GM12878 (cell line): Measurements from ENCODE around the gene DCP1A. TPM values are rescaled to one million over a fixed set of nuclear protein-coding genes. Genes with fewer than 3 reads are reported as not detected.

Experiments
- ASH2L ChIP-seq: fragments of 300-600, 200-600 bp; sonication (generic); IDR thresholded peaks from 2 replicates; pipeline ENCODE4 v1.6.1; 2017; ENCODE audit warnings: low read depth, mild to moderate bottlenecking, borderline replicate concordance
- ATF3 ChIP-seq: IDR thresholded peaks from 2 replicates; pipeline ENCODE4 v1.6.1; 2011; ENCODE audit warnings: low read depth, mild to moderate bottlenecking, low read length, moderate library complexity, borderline replicate concordance; ENCODE audit errors: extremely low read depth
- ATF7 ChIP-seq: fragments of 450-650 bp; IDR thresholded peaks from 2 replicates; pipeline ENCODE4 v1.6.1; 2016; ENCODE audit warnings: low read depth, mild to moderate bottlenecking
- BRCA1 ChIP-seq: IDR thresholded peaks from 2 replicates; pipeline ENCODE4 v1.6.1; 2011; ENCODE audit warnings: low read depth, low read length, improper control_type of control experiment
- CBX5 ChIP-seq: sonication (generic); IDR thresholded peaks from 2 replicates; pipeline ENCODE4 v1.6.1; 2016; ENCODE audit warnings: low read depth, moderate library complexity, mild to moderate bottlenecking, inconsistent platforms
- DPF2 ChIP-seq: fragments of 450-650 bp; IDR thresholded peaks from 2 replicates; pipeline ENCODE4 v1.6.1; 2017; ENCODE audit warnings: mild to moderate bottlenecking
- E2F4 ChIP-seq: IDR thresholded peaks from 2 replicates; pipeline ENCODE4 v1.6.1; 2012; ENCODE audit warnings: low read depth, low read length, improper control_type of control experiment
- FOS ChIP-seq: IDR thresholded peaks from 3 replicates; pipeline ENCODE4 v1.6.1; 2011; ENCODE audit warnings: borderline replicate concordance; ENCODE audit not compliant: insufficient read length; ENCODE audit errors: extremely low read depth
- FOXM1 ChIP-seq: IDR thresholded peaks from 2 replicates; pipeline ENCODE4 v1.6.1; 2012; ENCODE audit warnings: low read depth, mild to moderate bottlenecking, inconsistent platforms, low read length, moderate library complexity
- HDAC2 ChIP-seq: fragments of 200-600 bp; sonication (generic); IDR thresholded peaks from 2 replicates; pipeline ENCODE4 v1.6.1; 2017
- HDGF ChIP-seq: fragments of 450-650 bp; IDR thresholded peaks from 2 replicates; pipeline ENCODE4 v1.6.1; 2016; ENCODE audit warnings: antibody characterized with exemption
- IRF4 ChIP-seq: IDR thresholded peaks from 2 replicates; pipeline ENCODE4 v1.6.1; 2011; ENCODE audit warnings: low read depth, low read length
- JUNB ChIP-seq: IDR thresholded peaks from 2 replicates; pipeline ENCODE4 v1.6.1; 2016; ENCODE audit warnings: antibody characterized with exemption, mild to moderate bottlenecking
- MEF2B ChIP-seq: fragments of 450-650 bp; IDR thresholded peaks from 2 replicates; pipeline ENCODE4 v1.6.1; 2018; ENCODE audit warnings: mild to moderate bottlenecking, moderate library complexity; ENCODE audit not compliant: partially characterized antibody, poor library complexity, severe bottlenecking
- MTA2 ChIP-seq: fragments of 450-650 bp; IDR thresholded peaks from 2 replicates; pipeline ENCODE4 v1.6.1; 2016; ENCODE audit warnings: low read depth, mild to moderate bottlenecking, moderate library complexity
- MYC ChIP-seq: IDR thresholded peaks from 2 replicates; pipeline ENCODE4 v1.6.1; 2011; ENCODE audit warnings: mild to moderate bottlenecking, low read length, moderate library complexity, inconsistent platforms; ENCODE audit not compliant: insufficient read depth, insufficient replicate concordance, insufficient read length, severe bottlenecking
- RBBP5 ChIP-seq: fragments of 200-600 bp; sonication (generic); conservative IDR thresholded peaks from 2 replicates; pipeline ENCODE4 v1.6.1; 2016
- RCOR1 ChIP-seq: conservative IDR thresholded peaks from 2 replicates; pipeline ENCODE4 v1.6.1; 2012; ENCODE audit warnings: low read depth, low read length, improper control_type of control experiment
- RFX5 ChIP-seq: IDR thresholded peaks from 2 replicates; pipeline ENCODE4 v1.6.1; 2011; ENCODE audit warnings: low read depth, low read length, improper control_type of control experiment
- SPI1 ChIP-seq: IDR thresholded peaks from 2 replicates; pipeline ENCODE4 v1.6.1; 2011; ENCODE audit warnings: low read depth, mild to moderate bottlenecking, low read length, moderate library complexity, borderline replicate concordance; ENCODE audit not compliant: insufficient read depth
- SRF ChIP-seq, 2 experiments: IDR thresholded peaks; 2 replicates each; pipeline ENCODE4 v1.6.1; 2011; ENCODE audit warnings: low read depth in 2 of 2, low read length in 2 of 2, mild to moderate bottlenecking in 1 of 2, moderate library complexity in 1 of 2
- SUZ12 ChIP-seq: fragments of 200-600 bp; sonication (generic); IDR thresholded peaks from one replicate; pipeline ENCODE4 v1.6.1; 2018; ENCODE audit warnings: antibody characterized with exemption, mild to moderate bottlenecking; ENCODE audit not compliant: unreplicated experiment
- TCF12 ChIP-seq: IDR thresholded peaks from 2 replicates; pipeline ENCODE4 v1.6.1; 2011; ENCODE audit warnings: low read depth, mild to moderate bottlenecking, low read length
- TCF7 ChIP-seq: IDR thresholded peaks from 2 replicates; pipeline ENCODE4 v1.6.1; 2014; ENCODE audit warnings: antibody characterized with exemption, borderline replicate concordance
- YBX1 ChIP-seq: fragments of 450-650 bp; IDR thresholded peaks from 2 replicates; pipeline ENCODE4 v1.6.1; 2016; ENCODE audit warnings: antibody characterized with exemption
- ZZZ3 ChIP-seq: IDR thresholded peaks from 2 replicates; pipeline ENCODE4 v1.6.1; 2011; ENCODE audit warnings: low read depth; ENCODE audit not compliant: control insufficient read depth, insufficient read length
- polyA plus RNA-seq, 11 experiments: library from polyadenylated mRNA; depleted of rRNA in 4 of 11; unstranded in 6 of 11; stranded (reverse) in 5 of 11; fragments of >200 nt; fragmentation: Nextera tagmentation in 4 of 11; fragmentation: Illumina TruSeq in 1 of 11; extraction: Ambion mirVana in 4 of 11; extraction: Trizol in 1 of 11; gene quantifications; 1 replicate in 1 of 11; 2 replicates in 10 of 11; pipeline versions ENCODE4 v1.2.1 to v1.2.3, GENCODE V29; 2011 to 2016; ENCODE audit warnings: inconsistent platforms in 2 of 11, missing spikeins in 2 of 11, low read depth in 1 of 11
- total RNA-seq, 4 experiments: library from RNA; depleted of rRNA in 3 of 4; stranded (reverse); fragments of >200 nt in 3 of 4; fragmentation: Illumina TruSeq in 1 of 4; extraction: Trizol in 1 of 4; gene quantifications; 2 replicates each; pipeline versions ENCODE4 v1.2.1 to v1.2.3, GENCODE V29; 2013 to 2021
- TF ChIP-seq, protein P1 (sequence below): fragments of 450-650 bp; formaldehyde crosslinking; IDR thresholded peaks from 2 replicates; pipeline ENCODE4 v1.5.0; 2022; ENCODE audit warnings: mild to moderate bottlenecking, missing genetic modification characterization

Gene DCP1A
- total and polyA plus RNA-seq, 10 of the 15 experiments (the other 5 are each of a cell fraction or from before 2014, with no cell fraction given), result 12.5 to 34.6 (median 16.3) TPM

- 0 out of 2 replicates have a peak, but pooled peaks have one; percentile 43 for TF ChIP-seq E2F4
- no peak for TF ChIP-seq ATF3
- no peak for TF ChIP-seq IRF4
- TF ChIP-seq BRCA1, result no peak
- TF ChIP-seq RBBP5, result no peak
- TF ChIP-seq, protein P1, sequence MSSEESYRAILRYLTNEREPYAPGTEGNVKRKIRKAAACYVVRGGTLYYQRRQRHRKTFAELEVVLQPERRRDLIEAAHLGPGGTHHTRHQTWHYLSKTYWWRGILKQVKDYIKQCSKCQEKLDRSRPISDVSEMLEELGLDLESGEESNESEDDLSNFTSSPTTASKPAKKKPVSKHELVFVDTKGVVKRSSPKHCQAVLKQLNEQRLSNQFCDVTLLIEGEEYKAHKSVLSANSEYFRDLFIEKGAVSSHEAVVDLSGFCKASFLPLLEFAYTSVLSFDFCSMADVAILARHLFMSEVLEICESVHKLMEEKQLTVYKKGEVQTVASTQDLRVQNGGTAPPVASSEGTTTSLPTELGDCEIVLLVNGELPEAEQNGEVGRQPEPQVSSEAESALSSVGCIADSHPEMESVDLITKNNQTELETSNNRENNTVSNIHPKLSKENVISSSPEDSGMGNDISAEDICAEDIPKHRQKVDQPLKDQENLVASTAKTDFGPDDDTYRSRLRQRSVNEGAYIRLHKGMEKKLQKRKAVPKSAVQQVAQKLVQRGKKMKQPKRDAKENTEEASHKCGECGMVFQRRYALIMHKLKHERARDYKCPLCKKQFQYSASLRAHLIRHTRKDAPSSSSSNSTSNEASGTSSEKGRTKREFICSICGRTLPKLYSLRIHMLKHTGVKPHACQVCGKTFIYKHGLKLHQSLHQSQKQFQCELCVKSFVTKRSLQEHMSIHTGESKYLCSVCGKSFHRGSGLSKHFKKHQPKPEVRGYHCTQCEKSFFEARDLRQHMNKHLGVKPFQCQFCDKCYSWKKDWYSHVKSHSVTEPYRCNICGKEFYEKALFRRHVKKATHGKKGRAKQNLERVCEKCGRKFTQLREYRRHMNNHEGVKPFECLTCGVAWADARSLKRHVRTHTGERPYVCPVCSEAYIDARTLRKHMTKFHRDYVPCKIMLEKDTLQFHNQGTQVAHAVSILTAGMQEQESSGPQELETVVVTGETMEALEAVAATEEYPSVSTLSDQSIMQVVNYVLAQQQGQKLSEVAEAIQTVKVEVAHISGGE (CRISPR knock-in tag), result no peak
- no peak for TF ChIP-seq ATF7
- no peak for TF ChIP-seq FOXM1
- no peak for TF ChIP-seq MTA2
- TF ChIP-seq SRF (IDR thresholded peaks at IDR 0.05; ENCODE audit: low read depth in 2 of 2, low read length in 2 of 2), result no peak
- TF ChIP-seq YBX1, result no peak
- no peak for TF ChIP-seq ZZZ3
- TF ChIP-seq DPF2, result no peak
- no peak for TF ChIP-seq HDAC2
- no peak for TF ChIP-seq ASH2L
- no peak for TF ChIP-seq RCOR1
- no peak for TF ChIP-seq TCF7
- TF ChIP-seq CBX5, result no peak
- TF ChIP-seq SUZ12, result no peak
- no peak for TF ChIP-seq MYC
- no peak for TF ChIP-seq SPI1
- no peak for TF ChIP-seq MEF2B
- no peak for TF ChIP-seq FOS
- no peak for TF ChIP-seq RFX5
- TF ChIP-seq TCF12, result peak; percentile 74; the same call in 1 of the 2 replicates
- no peak for TF ChIP-seq JUNB
- TF ChIP-seq HDGF, result peak; percentile 64; the same call in 1 of the 2 replicates
These were observed 92.6 kb downstream of the DCP1A start (continued) for GRCh38 chr3:53254509-53255422.
